GM19455 (cell line): ENCODE results near the gene LHX4.

ENCODE experiments used
- ATAC-seq: cut with Tn5 transposase; IDR thresholded peaks from one replicate; pipeline ENCODE4 v1.9.1; 2021; ENCODE audit not compliant: unreplicated experiment

Gene LHX4

GRCh38 chr1:180256341-180257027, 26.4 kb downstream of the LHX4 start:
- no peak for ATAC-seq

GRCh38 chr1:180257028-180257386, 26.9 kb downstream of the LHX4 start:
- ATAC-seq: no peak

DNA sequence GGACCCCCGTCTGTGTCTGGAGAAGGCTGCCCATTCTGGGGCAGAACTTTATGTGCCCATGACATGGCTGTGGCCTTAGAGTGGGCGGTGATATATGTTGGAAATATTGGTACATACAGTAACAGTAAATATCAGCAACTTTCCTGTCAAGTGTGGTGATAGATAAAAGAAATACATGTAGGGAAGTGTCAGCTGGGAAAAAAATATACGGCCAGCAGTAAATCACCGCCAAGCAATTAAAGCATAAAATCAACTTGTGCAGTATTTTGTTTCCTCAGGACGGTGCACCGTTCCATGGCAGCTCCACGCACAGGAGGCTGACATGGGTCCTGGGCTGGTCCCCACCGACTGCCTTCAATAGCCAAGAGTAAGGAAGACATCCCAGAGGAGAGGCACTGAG, 27.4 kb downstream of the LHX4 start:
- ATAC-seq: no peak

DNA sequence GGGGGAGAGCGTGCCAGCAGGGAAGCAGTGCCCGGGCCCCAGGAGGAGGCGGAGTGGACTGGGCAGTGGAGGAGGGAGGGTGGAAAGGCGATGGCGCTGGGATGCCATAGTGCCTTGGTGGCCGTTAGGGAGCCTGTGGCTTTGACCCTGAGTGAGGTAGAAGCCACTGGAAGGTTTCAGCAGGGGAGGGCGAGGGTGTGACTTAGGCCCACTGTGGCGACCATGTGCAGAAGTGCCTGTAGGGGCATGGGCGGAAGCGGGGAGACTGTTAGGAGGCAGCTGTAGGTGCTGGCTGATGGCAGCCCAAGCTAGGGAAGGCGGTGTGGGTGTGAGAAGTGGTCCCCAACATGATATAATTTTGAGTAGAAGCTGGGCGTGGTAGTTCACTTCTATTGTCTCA, 28.2 kb downstream of the LHX4 start:
- ATAC-seq: no peak

DNA sequence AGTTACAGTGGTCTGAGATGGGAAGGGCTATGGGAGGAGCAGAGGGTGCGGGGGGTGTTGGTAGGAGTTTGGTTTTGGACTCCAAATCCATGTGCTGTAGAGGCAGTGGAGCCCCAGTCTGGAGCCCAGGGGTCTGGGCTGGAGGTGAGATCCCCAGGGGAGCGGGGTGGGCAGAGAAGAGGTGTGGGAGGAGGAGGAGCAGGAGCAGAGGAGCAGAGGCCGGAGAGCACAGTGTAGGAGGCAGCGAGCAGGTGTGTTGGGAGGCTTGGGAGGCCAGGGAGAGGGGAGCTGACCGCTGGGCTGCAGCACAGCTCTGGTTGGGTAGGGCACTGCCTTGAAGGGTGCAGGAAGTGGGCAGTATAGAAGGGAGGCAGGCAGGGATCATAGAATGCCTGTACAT, 28.9 kb downstream of the LHX4 start:
- no peak for ATAC-seq

- ATAC-seq: no peak
These were observed 29.6 kb downstream of the LHX4 start for GRCh38 chr1:180259431-180260338.

GRCh38 chr1:180260541-180260940, 30.5 kb downstream of the LHX4 start:
- no peak for ATAC-seq

- ATAC-seq: no peak
These were observed 31.0 kb downstream of the LHX4 start for GRCh38 chr1:180261030-180261429.

DNA sequence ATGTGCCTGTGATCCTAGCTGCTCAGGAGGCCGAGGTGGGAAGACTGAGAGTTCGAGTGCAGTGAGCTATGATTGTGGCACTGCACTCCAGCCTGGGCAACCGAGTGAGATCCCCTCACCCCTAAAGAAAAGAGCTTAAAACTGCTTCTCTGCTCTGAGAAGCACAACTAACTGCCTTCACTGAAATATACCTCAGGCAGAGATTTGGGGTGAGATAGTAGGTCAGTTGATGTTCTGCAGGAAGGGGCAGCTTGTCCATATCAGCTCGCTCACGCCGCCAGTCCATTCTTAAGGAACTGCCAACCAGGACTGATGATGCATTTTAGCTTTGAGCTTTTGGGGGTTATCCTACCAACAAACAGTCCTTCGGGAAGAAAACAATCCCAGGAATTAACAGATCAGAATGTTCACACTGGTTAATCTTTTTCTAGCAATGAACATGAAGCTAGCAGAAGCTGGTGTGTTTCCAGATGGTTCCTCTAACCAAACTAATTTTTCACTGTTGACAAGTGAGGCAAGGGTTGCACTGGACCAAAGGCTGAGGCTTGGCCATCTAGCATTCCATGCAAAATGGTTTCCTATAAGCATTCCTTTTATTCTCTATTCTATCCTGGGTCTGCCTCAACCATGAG, 31.6 kb downstream of the LHX4 start:
- no peak for ATAC-seq

DNA sequence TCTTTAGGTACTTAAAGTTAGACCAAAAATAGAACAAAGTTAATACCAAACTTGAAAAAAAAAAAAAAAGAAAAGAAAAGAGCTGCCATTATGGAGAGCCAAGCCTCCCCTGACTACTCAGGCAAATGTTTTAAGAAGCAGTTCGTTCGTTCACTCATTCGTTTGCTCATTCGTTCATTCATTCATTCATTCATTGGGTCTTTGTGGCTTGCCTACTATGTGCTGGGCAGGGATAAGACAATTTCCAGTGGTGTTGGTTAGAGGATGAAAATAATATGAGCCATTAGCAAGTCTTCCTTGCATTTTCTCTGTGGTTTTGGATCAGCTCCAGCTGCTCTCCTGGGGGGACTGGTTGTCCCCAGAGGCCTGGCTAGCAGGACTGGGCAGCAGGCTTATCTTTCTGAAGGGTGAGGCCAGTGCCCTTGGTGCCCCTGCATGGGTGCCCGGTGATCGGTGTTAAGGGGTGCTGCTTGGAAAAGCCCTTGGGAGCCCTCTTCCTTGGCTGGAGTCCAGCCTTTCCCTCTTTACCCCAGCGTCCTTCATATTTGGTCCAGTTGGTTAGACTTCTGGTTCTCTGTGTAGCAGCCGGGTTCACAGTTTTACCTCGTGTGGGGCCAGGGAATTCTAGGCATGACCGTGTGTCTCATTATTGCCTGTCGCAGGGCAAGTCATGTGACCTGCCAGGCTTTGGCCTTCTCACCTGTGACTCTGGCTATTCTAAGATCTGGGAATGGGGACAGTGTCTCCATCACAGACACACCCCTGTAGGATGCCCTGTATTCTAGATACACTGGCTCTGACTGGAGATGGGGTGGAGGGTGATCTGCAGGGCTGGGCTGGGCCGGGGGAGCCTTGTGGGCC, 32.8 kb downstream of the LHX4 start:
- no peak for ATAC-seq

GRCh38 chr1:180264595-180264994, 34.5 kb downstream of the LHX4 start:
- no peak for ATAC-seq

DNA sequence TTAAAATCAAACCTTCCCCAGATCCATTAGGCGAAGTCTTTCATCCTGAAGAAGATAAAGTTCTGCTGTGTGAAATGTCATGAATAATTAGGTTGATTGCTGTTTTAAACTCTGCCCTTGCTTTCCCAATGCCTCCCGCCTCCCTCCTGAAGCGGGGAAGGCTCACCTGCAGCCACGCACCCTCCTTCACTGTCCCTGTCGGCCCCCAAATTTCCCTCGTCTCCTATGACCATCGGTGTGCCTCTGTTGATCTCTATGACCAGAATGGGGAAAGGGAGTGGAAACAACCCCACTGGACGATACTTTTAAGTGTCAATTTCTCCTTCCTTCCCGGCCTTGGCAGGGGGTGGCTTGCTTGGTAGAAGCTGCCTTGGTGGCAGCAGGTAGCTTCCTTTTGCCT, 35.1 kb downstream of the LHX4 start:
- ATAC-seq: no peak

- no peak for ATAC-seq
These were observed 35.8 kb downstream of the LHX4 start for GRCh38 chr1:180265871-180266270.

- no peak for ATAC-seq
These were observed 36.5 kb downstream of the LHX4 start for GRCh38 chr1:180266275-180267210.

DNA sequence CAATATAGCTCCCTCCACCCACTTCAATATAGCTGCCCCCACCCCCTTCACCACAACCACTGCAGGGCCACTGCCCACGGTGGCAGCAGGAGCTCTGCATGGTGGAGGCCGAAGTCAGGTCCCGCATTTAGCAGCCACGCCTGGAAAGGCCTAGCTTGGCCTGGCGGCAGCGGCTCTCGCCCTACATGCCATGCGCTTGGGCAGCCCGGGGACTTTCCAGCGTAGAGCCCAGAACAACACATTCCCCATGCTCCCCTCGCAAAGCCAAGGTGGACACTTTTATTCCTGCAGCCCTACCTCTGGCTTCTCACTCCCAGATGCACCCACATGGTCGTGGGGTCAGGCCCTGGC, 37.1 kb downstream of the LHX4 start:
- no peak for ATAC-seq

DNA sequence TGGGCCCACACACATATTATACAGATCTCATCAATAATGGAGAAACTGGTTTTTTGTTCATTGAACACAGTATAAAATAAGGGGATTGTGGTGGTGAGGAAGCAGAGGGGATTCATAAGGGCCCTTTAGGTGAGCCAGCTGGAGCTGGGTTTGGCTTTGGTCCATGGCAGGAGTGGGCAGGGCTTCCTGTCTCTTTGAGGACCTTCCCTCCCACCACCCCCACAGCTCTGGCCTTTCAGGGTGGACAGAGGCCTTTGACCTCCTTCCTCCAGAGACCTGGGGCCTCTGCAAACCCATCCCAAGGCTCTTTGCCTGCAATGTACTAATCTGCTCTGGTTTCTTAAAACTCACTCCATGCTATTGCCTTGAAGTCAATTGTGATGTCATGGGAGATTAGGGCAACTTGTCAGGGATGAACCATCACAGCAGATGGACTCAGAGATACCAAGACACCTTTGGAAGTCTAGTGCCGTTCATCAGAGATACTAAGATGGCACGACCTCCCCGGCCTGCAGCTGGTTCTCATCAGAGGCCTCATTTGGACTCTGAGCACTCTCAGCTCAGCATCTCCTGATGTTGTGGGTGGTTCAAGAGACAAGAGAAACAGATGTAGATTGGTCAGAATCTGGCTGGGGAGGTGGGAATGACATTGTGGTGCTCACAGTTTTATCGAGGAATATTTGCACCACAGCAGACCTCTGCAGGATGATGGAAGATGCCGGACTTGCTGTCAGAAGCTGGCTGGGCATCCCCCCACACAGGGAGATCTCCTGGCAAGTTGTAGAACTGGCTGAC, 37.9 kb downstream of the LHX4 start:
- no peak for ATAC-seq

GRCh38 chr1:180268556-180269075, 38.6 kb downstream of the LHX4 start:
- ATAC-seq: no peak

GRCh38 chr1:180269645-180270529, 39.8 kb downstream of the LHX4 start:
- no peak for ATAC-seq
